Tibial artery (tissue), 4 donors: ENCODE measurements around the gene MRPL1.

Experiments
- DNase-seq, 2 donors: peaks; one replicate each; pipeline ENCODE4 v3.0.0-alpha.2; 2019
- H3K27ac ChIP-seq, 2 donors: fragments of 200-600 bp; sonication (generic) in 1 of 2; 1 replicate in 1 of 2; 2 replicates in 1 of 2; pipeline ENCODE4 v1.5.1; 2018 to 2019; ENCODE audit warnings: mild to moderate bottlenecking in 1 of 2
- H3K27me3 ChIP-seq, 2 donors: fragments of 200-600 bp; sonication (generic) in 1 of 2; one replicate each; pipeline versions ENCODE4 v1.5.1 to v1.6.0; 2016 to 2019
- H3K36me3 ChIP-seq, 3 donors: fragments of 200-600 bp; sonication (generic) in 2 of 3; one replicate each; pipeline ENCODE4 v1.5.1; 2016 to 2019; ENCODE audit warnings: mild to moderate bottlenecking in 2 of 3
- H3K4me1 ChIP-seq, 4 donors: fragments of 200-600 bp; sonication (generic) in 2 of 4; 1 replicate in 3 of 4; 2 replicates in 1 of 4; pipeline ENCODE4 v1.5.1; 2016 to 2019
- H3K4me3 ChIP-seq, 2 donors: fragments of 200-600 bp; sonication (generic) in 1 of 2; 1 replicate in 1 of 2; 2 replicates in 1 of 2; pipeline ENCODE4 v1.5.1; 2018 to 2019; ENCODE audit warnings: mild to moderate bottlenecking in 2 of 2
- H3K9me3 ChIP-seq, 3 donors: fragments of 200-600 bp; sonication (generic) in 1 of 3; one replicate each; pipeline ENCODE4 v1.5.1; 2016 to 2019
- intact Hi-C: fragments of 100-400 bp; cut with DNase I; formaldehyde crosslinking; loops from one replicate; pipeline ENCODE4 v1.15.0; 2023; ENCODE audit warnings: low total_unique reads
- TF ChIP-seq, protein P1 (sequence below), 2 experiments: fragments of 200-600 bp in 1 of 2; fragments of 450-650 bp in 1 of 2; IDR thresholded peaks; one replicate each; pipeline ENCODE4 v1.5.1; 2017 to 2019; ENCODE audit warnings: antibody characterized with exemption in 2 of 2, mild to moderate bottlenecking in 1 of 2, moderate library complexity in 1 of 2

The MRPL1 gene

DNA sequence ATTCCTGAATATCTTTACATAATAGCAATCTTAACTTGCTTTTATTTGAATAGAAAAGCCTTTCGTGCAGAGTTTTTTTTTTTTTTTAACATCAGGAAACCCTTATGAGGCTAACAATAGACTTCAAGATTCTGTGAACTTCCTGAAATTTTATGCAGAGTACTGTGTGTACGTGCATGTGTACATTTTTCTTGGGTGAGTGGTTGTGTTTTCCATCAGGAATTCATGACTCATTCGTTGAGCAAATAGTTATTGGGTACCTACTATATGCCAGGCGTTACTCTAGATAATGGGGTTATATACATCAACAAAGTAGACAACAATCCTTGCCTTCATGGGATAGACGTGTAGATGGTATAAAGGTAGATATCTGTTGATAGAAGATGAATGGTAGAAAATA is 59.1 kb downstream of the MRPL1 start:
- H3K27me3 ChIP-seq = no peaks in the 10 kb centered on the region
- TF ChIP-seq, protein P1, sequence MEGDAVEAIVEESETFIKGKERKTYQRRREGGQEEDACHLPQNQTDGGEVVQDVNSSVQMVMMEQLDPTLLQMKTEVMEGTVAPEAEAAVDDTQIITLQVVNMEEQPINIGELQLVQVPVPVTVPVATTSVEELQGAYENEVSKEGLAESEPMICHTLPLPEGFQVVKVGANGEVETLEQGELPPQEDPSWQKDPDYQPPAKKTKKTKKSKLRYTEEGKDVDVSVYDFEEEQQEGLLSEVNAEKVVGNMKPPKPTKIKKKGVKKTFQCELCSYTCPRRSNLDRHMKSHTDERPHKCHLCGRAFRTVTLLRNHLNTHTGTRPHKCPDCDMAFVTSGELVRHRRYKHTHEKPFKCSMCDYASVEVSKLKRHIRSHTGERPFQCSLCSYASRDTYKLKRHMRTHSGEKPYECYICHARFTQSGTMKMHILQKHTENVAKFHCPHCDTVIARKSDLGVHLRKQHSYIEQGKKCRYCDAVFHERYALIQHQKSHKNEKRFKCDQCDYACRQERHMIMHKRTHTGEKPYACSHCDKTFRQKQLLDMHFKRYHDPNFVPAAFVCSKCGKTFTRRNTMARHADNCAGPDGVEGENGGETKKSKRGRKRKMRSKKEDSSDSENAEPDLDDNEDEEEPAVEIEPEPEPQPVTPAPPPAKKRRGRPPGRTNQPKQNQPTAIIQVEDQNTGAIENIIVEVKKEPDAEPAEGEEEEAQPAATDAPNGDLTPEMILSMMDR (IDR thresholded peaks at IDR 0.05) = no peak
- intact Hi-C loops = no loop called here
- peaks cover 0 to 6% (median 0%) of the 10 kb centered on the region in 3 donors for H3K9me3 ChIP-seq
- no peak overlapping the region for H3K27ac ChIP-seq
- H3K4me1 ChIP-seq = peaks cover 0 to 9% (median 0%) of the 10 kb centered on the region in 4 donors
- peaks cover 7 to 8% (median 7%) of the 10 kb centered on the region in 3 donors for H3K36me3 ChIP-seq
- no peak for DNase-seq
- H3K4me3 ChIP-seq = no peak overlapping the region

DNA sequence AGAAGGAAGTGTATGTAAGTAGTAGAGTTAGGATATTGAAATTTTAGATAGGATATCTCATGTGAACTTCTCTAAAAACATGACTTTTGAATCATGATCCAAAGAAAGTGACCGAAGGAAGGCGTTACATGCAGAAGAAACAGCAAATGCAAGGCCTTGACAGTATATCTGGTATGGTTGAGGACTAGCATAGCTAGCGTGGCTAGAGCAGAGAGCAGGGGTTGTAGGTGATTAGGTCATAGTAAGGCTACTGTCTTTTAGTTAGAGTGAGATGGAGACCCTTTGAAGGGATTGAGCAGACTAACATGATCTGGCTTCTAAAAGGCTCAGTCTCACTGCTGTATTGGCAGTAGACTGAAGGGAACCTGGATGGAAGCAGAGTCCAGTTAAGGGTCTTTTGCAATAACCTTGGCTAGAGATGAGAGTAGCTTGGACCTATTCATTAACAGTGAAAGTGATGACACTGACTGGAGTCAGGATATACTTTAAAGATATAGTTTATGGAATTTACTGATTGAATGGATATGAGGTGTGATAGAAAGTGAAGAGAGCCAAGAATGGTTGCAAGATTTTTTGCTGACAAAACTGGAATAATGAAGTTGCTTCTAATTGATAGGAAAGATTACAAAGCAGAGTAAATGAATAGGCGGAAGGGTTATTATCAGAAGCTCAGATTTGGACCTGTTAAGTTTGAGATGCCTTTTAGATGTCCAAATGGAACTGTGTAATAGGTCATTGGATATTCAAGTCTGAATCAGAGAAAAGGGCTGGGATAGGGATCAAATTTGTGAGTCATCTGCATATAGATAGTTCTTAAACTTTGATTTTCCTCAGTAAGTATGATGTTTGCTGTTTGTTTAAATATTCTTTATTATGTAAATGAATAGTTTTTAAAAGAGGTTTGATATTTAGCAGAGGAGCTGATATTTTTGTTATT is 59.8 kb downstream of the MRPL1 start:
- H3K9me3 ChIP-seq = peaks cover 0 to 6% (median 0%) of the 10 kb centered on the region in 3 donors
- no peak for DNase-seq
- H3K27ac ChIP-seq = no peak overlapping the region
- H3K36me3 ChIP-seq = peaks cover 7 to 8% (median 7%) of the 10 kb centered on the region in 3 donors
- no peaks in the 10 kb centered on the region for H3K27me3 ChIP-seq
- H3K4me3 ChIP-seq = no peak overlapping the region
- peaks cover 0 to 9% (median 0%) of the 10 kb centered on the region in 4 donors for H3K4me1 ChIP-seq
- intact Hi-C loops = no loop called here
- TF ChIP-seq, protein P1 (IDR thresholded peaks at IDR 0.05) = no peak

DNA sequence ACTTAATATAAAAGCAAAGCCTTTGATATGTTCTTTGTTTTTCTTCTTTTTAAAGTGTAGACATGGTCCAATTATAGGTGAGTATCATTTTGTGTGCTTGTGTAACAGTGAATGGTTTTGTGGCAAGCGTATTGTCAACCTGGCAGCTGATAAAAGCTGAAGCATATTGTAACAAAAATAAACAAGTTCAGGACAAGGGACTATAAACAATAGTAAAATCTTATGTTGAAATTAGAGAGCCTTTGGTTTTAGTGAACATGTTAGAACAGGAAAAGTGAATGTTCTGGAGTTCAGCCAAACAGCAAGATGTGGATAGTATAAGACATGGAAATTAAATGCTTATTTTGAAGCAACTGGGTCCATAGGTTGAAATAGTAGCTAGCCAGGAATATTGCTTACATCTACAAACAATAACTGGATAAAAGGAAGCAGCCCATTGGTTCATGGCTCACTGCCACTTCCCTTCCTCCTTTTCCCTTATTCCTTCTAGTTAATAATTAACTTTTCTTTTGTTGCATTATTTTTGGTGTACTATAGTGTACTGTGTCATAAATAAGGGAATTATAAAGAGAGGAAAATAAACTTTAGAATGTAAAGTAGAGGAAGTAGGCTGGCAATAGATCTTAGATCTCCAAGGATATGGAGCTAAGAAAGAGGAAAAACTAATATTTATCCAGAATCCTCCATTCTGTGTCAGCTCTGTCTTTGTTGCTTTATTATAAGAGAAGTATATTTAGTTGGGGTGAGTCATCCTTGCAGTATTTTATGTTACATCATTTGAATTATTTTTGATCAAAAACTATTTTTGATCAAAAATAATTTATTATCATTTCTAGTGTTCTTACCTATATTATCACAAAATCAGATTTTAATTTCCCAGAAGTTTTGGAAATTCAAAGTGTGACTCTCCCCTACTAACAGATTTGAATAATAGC is 65.6 kb downstream of the MRPL1 start:
- H3K4me3 ChIP-seq = no peak overlapping the region
- H3K4me1 ChIP-seq = peaks cover 0 to 6% (median 2%) of the 10 kb centered on the region in 4 donors
- TF ChIP-seq, protein P1 (IDR thresholded peaks at IDR 0.05) = no peak
- H3K9me3 ChIP-seq = peaks cover 0 to 6% (median 0%) of the 10 kb centered on the region in 3 donors
- intact Hi-C loops = no loop called here
- H3K27ac ChIP-seq = no peak overlapping the region
- peaks cover 8 to 16% (median 11%) of the 10 kb centered on the region in 3 donors for H3K36me3 ChIP-seq
- DNase-seq = no peak
- H3K27me3 ChIP-seq = no peaks in the 10 kb centered on the region

DNA sequence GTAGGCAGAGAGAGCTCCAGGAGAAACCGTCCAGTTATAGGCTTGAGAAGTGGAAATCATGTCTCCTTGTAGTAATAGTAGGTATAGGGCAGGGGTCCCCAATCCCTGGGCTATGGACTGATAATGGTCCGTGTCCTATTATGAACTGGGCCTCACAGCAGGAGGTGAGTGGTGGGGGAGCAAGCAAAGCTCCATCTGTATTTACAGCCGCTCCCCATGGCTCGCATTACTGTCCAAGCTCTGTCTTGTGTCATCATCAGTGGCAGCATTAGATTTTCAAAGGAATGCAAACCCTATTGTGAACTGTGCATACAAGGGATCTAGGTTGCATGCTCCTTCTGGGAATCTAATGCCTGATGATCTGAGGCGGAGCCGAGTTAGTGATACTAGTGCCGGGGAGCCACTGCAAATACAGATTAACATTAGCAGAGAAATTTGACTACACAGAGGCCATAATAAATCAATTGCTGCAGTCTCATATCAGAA is 67.6 kb downstream of the MRPL1 start:
- no peak overlapping the region for H3K27ac ChIP-seq
- intact Hi-C loops = no loop called here
- H3K27me3 ChIP-seq = no peaks in the 10 kb centered on the region
- H3K36me3 ChIP-seq = peaks cover under 1 to 21% (median 4%) of the 10 kb centered on the region in 3 donors
- peaks cover 0 to 6% (median 2%) of the 10 kb centered on the region in 4 donors for H3K4me1 ChIP-seq
- no peak overlapping the region for H3K4me3 ChIP-seq
- TF ChIP-seq, protein P1 (IDR thresholded peaks at IDR 0.05) = no peak
- H3K9me3 ChIP-seq = peaks cover 0 to 6% (median 0%) of the 10 kb centered on the region in 3 donors
- DNase-seq = no peak

DNA sequence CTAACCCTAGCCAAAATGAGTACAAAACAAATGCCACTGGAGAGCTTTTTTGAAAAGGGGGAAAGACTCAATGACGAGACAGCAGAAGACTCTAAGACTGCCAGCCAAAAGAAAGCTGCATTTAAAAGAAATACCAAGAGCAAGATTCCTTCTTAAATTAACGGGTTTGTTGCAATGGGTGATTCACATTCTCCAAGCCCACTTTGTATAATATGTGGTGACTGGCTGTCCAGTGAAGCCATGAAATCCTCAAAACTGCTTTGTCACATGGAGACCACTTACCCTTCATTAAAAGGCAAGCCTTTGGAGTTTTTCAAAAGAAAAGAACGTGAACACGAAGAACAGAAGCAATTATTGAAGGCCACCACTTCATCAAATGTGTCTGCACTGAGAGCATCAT is 68.2 kb downstream of the MRPL1 start:
- Histone ChIP-seq H3K9me3 (no peaks in the 10 kb centered on the region), H3K27me3 (no peaks in the 10 kb centered on the region), H3K4me1 (peaks cover 0 to 6% (median 2%) of the 10 kb centered on the region in 4 donors), H3K4me3 (no peak overlapping the region), H3K27ac (no peak overlapping the region), H3K36me3 (peaks cover 4 to 26% (median 5%) of the 10 kb centered on the region in 3 donors)
- intact Hi-C loops = no loop called here
- DNase-seq = no peak
- TF ChIP-seq, protein P1 (IDR thresholded peaks at IDR 0.05) = no peak
